Fibroblast of skin of left biceps (primary cell): ENCODE measurements around the gene FRMPD3.
"Not testable (repeated sequence)": the region's sequence is repeated elsewhere in the genome, so short reads cannot be mapped to it uniquely, and the experiment has no call there.

Experiments
- DNase-seq, 2 experiments: peaks; one replicate each; pipeline ENCODE4 v3.0.0-alpha.2; 2013; ENCODE audit warnings: low read depth in 2 of 2

FRMPD3 gene

GRCh38 chrX:107448998-107449835, at the start of gene FRMPD3:
FRMPD3 (plus strand) TSS chrX:107449652; CDS start chrX:107526589, 76,937 bp downstream.
- no peak for DNase-seq

GRCh38 chrX:107420571-107420970, 28.9 kb upstream of the FRMPD3 start:
- DNase-seq: no peak

- DNase-seq: no peak
Observed at GRCh38 chrX:107421337-107421861, 28.1 kb upstream of the FRMPD3 start.

- DNase-seq: no peak
Observed at GRCh38 chrX:107429090-107429489, 20.4 kb upstream of the FRMPD3 start.

- no peak for DNase-seq
Observed at GRCh38 chrX:107440187-107440586, 9.3 kb upstream of the FRMPD3 start.

- no peak for DNase-seq
Observed at GRCh38 chrX:107440692-107441091, 8.8 kb upstream of the FRMPD3 start.

- no peak for DNase-seq
Observed at GRCh38 chrX:107442914-107443527, 6.4 kb upstream of the FRMPD3 start.

- no peak for DNase-seq
Observed at GRCh38 chrX:107445146-107445545, 4.3 kb upstream of the FRMPD3 start.

- DNase-seq: no peak
Observed at GRCh38 chrX:107445631-107446030, 3.8 kb upstream of the FRMPD3 start.

- no peak for DNase-seq
Observed at GRCh38 chrX:107447642-107448041, 1.8 kb upstream of the FRMPD3 start.

- DNase-seq: no peak
Observed at GRCh38 chrX:107448625-107448997, 841 bp upstream of the FRMPD3 start.

- no peak for DNase-seq
Observed at GRCh38 chrX:107450823-107451509, 1.5 kb downstream of the FRMPD3 start.

- DNase-seq: no peak
Observed at GRCh38 chrX:107451731-107452130, 2.3 kb downstream of the FRMPD3 start.

- no peak for DNase-seq
Observed at GRCh38 chrX:107452581-107452980, 3.1 kb downstream of the FRMPD3 start.

GRCh38 chrX:107454302-107454701, 4.8 kb downstream of the FRMPD3 start:
- no peak for DNase-seq

- DNase-seq: no peak
Observed at GRCh38 chrX:107457289-107457688, 7.8 kb downstream of the FRMPD3 start.

- no peak for DNase-seq
Observed at GRCh38 chrX:107465932-107466620, 16.6 kb downstream of the FRMPD3 start.

- DNase-seq: no peak
Observed at GRCh38 chrX:107467271-107467670, 17.8 kb downstream of the FRMPD3 start.

- no peak for DNase-seq
Observed at GRCh38 chrX:107470198-107470597, 20.7 kb downstream of the FRMPD3 start.

- no peak for DNase-seq
Observed at GRCh38 chrX:107470971-107471370, 21.5 kb downstream of the FRMPD3 start.

GRCh38 chrX:107471420-107471819, 22.0 kb downstream of the FRMPD3 start:
- not testable (repeated sequence) for DNase-seq

- no peak for DNase-seq
Observed at GRCh38 chrX:107477406-107477805, 28.0 kb downstream of the FRMPD3 start.
